ENCODE results near the gene SOS2. TPM values are rescaled to one million over a fixed set of nuclear protein-coding genes. Genes with fewer than 3 reads are reported as not detected.

The SOS2 gene
- total RNA-seq, 1 experiment from 2014 or later: 9.4 TPM

DNA sequence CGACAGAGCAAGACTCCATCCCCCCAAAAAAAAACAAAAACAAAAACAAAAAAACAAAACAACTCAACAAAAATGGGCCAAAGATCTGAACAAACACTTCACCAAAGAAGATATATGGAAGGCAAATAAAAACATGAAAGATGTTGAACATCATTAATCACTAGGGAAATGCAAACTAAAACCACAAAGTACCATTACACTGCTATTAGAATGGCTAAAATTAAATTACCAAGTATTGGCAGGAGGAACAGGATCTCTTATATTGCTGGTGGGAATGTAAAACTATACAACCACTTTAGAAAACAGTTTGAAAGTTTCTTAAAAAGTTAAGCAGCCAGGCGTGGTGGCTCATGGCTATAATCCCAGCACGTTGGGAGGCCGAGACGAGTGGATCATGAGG, 12.9 kb downstream of the SOS2 start:
- Histone ChIP-seq H2BK120ac (ENCODE audit: low read depth, low read length, poor library complexity, severe bottlenecking) (no peak overlapping the region), H3K79me1 (ENCODE audit: insufficient read depth, low read depth, low read length, poor library complexity, severe bottlenecking) (no peaks in the 10 kb centered on the region), H3K4me1 (ENCODE audit: insufficient read depth, low read length) (no peaks in the 10 kb centered on the region), H4K20me1 (ENCODE audit: control insufficient read depth, insufficient read depth, insufficient read length) (no peaks in the 10 kb centered on the region), H2AK5ac (ENCODE audit: insufficient read length, low read length) (no peak overlapping the region), H2BK5ac (ENCODE audit: insufficient read length, low read length) (no peak overlapping the region), H3K18ac (ENCODE audit: insufficient read length, low read depth, low read length) (no peak overlapping the region), H2BK20ac (ENCODE audit: low read depth, low read length, poor library complexity, severe bottlenecking) (no peak overlapping the region), H3T11ph (ENCODE audit: low read length) (no peak overlapping the region), H3K4me2 (ENCODE audit: insufficient read depth, insufficient read length, low read length) (no peak overlapping the region), H3K23me2 (ENCODE audit: insufficient read length, low read depth, low read length, poor library complexity, severe bottlenecking) (no peaks in the 10 kb centered on the region), H3K4ac (ENCODE audit: low read depth, low read length) (no peak overlapping the region), H3K9ac (ENCODE audit: extremely low read depth, insufficient read length, low read length) (no peak overlapping the region), H3K9me3 (ENCODE audit: control insufficient read depth, low read depth, low read length) (no peaks in the 10 kb centered on the region), H3K14ac (ENCODE audit: insufficient read depth, low read length) (no peak overlapping the region), H3K27me3 (ENCODE audit: insufficient read depth, low read length) (no peaks in the 10 kb centered on the region), H4K5ac (ENCODE audit: insufficient read length, low read depth, low read length) (no peak overlapping the region), H3K56ac (ENCODE audit: insufficient read length, low read depth, low read length) (no peak overlapping the region), H3K79me2 (ENCODE audit: insufficient read depth, low read length) (no peaks in the 10 kb centered on the region), H3K23ac (ENCODE audit: insufficient read length, low read depth, low read length) (no peak overlapping the region), H4K91ac (ENCODE audit: insufficient read length, low read depth, low read length) (no peak overlapping the region), H3K27ac (ENCODE audit: insufficient read length, low read depth, low read length) (no peak overlapping the region), H2BK12ac (ENCODE audit: insufficient read length, low read depth, low read length) (no peak overlapping the region), H2AFZ (ENCODE audit: low read length) (no peak overlapping the region), H4K8ac (replicated peaks; ENCODE audit: insufficient read length, low read depth, low read length) (no peak overlapping the region), H2BK15ac (ENCODE audit: low read depth, low read length) (no peak overlapping the region)
- no peak for DNase-seq
- Mint-ChIP-seq H3K36me3 (ENCODE audit: insufficient read depth in 1 of 3, low read depth in 3 of 3) (peaks cover 0 to 2% (median 0%) of the 10 kb centered on the region in 3 experiments; a peak in 1 of 7 replicates), H3K4me3 (no peak overlapping the region), H3K27me3 (ENCODE audit: low read depth) (no peaks in the 10 kb centered on the region), H3K9me3 (no peaks in the 10 kb centered on the region), H3K27ac (no peak overlapping the region), H3K4me1 (peaks cover 12% of the 10 kb centered on the region in 2 experiments)
- TF ChIP-seq, protein P1, sequence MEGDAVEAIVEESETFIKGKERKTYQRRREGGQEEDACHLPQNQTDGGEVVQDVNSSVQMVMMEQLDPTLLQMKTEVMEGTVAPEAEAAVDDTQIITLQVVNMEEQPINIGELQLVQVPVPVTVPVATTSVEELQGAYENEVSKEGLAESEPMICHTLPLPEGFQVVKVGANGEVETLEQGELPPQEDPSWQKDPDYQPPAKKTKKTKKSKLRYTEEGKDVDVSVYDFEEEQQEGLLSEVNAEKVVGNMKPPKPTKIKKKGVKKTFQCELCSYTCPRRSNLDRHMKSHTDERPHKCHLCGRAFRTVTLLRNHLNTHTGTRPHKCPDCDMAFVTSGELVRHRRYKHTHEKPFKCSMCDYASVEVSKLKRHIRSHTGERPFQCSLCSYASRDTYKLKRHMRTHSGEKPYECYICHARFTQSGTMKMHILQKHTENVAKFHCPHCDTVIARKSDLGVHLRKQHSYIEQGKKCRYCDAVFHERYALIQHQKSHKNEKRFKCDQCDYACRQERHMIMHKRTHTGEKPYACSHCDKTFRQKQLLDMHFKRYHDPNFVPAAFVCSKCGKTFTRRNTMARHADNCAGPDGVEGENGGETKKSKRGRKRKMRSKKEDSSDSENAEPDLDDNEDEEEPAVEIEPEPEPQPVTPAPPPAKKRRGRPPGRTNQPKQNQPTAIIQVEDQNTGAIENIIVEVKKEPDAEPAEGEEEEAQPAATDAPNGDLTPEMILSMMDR (conservative IDR thresholded peaks at IDR 0.05): no peak
- no CpG with 5 or more reads among the region's 5 CpGs for WGBS (ENCODE audit: extremely low coverage, insufficient read length, low lambda C conversion rate)

Measured in H9 (cell line).